WI38 (cell line): ENCODE measurements around the gene PSMB7.

Experiments used
- H3K4me3 ChIP-seq: 2 replicates; pipeline ENCODE4 v1.5.1; 2011; ENCODE audit warnings: low read depth, mild to moderate bottlenecking, control low read depth, low read length
- CTCF ChIP-seq: IDR thresholded peaks from 2 replicates; pipeline ENCODE4 v1.5.1; 2012; ENCODE audit warnings: low read depth, mild to moderate bottlenecking, control low read depth, low read length

PSMB7 gene

GRCh38 chr9:124322618-124323432, 92.4 kb downstream of the PSMB7 start:
- no peak overlapping the region for H3K4me3 ChIP-seq
- TF ChIP-seq CTCF = no peak

- no peak overlapping the region for H3K4me3 ChIP-seq
- no peak for TF ChIP-seq CTCF
These were observed 93.3 kb downstream of the PSMB7 start for GRCh38 chr9:124321935-124322334.

- no peak overlapping the region for H3K4me3 ChIP-seq
- no peak for TF ChIP-seq CTCF
These were observed 93.8 kb downstream of the PSMB7 start for GRCh38 chr9:124321416-124321815.

GRCh38 chr9:124320062-124320973, 94.9 kb downstream of the PSMB7 start:
- no peak overlapping the region for H3K4me3 ChIP-seq
- peak; percentile 97 for TF ChIP-seq CTCF

GRCh38 chr9:124315882-124316281, 99.4 kb downstream of the PSMB7 start:
- no peak for TF ChIP-seq CTCF
- H3K4me3 ChIP-seq = no peak overlapping the region

GRCh38 chr9:124313940-124314339, 101.3 kb downstream of the PSMB7 start:
- H3K4me3 ChIP-seq = no peak overlapping the region
- no peak for TF ChIP-seq CTCF
